Uterus (tissue), 4 donors: ENCODE measurements around the gene ADGRD2. TPM values are rescaled to one million over a fixed set of nuclear protein-coding genes. Genes with fewer than 3 reads are reported as not detected.

Experiments
- DNase-seq, 2 donors: peaks; one replicate each; pipeline ENCODE4 v3.0.0-alpha.2; 2019 to 2020
- H3K27ac ChIP-seq, 2 donors: fragments of 200-600 bp; sonication (generic); 1 replicate in 1 of 2; 2 replicates in 1 of 2; pipeline ENCODE4 v1.5.1; 2016 to 2018
- H3K27me3 ChIP-seq, 2 donors: fragments of 200-600 bp; sonication (generic); one replicate each; pipeline ENCODE4 v1.5.1; 2018 to 2019; ENCODE audit warnings: control low read depth in 1 of 2
- H3K36me3 ChIP-seq, 2 donors: fragments of 200-600 bp; sonication (generic); one replicate each; pipeline ENCODE4 v1.5.1; 2019; ENCODE audit warnings: control low read depth in 1 of 2
- H3K4me1 ChIP-seq, 2 donors: fragments of 200-600 bp; sonication (generic); one replicate each; pipeline ENCODE4 v1.5.1; 2018 to 2019; ENCODE audit warnings: control low read depth in 1 of 2
- H3K4me3 ChIP-seq, 2 donors: fragments of 200-600 bp; sonication (generic); 1 replicate in 1 of 2; 2 replicates in 1 of 2; pipeline ENCODE4 v1.5.1; 2018 to 2019; ENCODE audit warnings: mild to moderate bottlenecking in 1 of 2
- H3K9me3 ChIP-seq, 2 donors: fragments of 200-600 bp; sonication (generic); one replicate each; pipeline ENCODE4 v1.5.1; 2019; ENCODE audit warnings: control low read depth in 1 of 2
- POLR2A ChIP-seq, 2 donors: fragments of 450-650 bp; IDR thresholded peaks; one replicate each; pipeline ENCODE4 v1.6.1; 2016; ENCODE audit warnings: antibody characterized with exemption in 2 of 2, mild to moderate bottlenecking in 1 of 2, moderate library complexity in 1 of 2
- intact Hi-C: fragments of 100-400 bp; cut with DNase I; formaldehyde crosslinking; loops from one replicate; pipeline ENCODE4 v1.15.1; 2023; ENCODE audit warnings: low total_unique reads
- total RNA-seq, 4 donors: library from RNA; depleted of rRNA in 3 of 4; stranded (reverse); fragments of >200 nt in 3 of 4; gene quantifications; one replicate each; pipeline versions ENCODE4 v1.1.0 to v1.2.4, GENCODE V29; 2014 to 2023
- TF ChIP-seq, protein P1 (sequence below), 4 experiments: fragments of 200-600 bp in 2 of 4; fragments of 450-650 bp in 2 of 4; sonication (generic) in 2 of 4; IDR thresholded peaks; one replicate each; pipeline ENCODE4 v1.5.1; 2016 to 2019; ENCODE audit warnings: antibody characterized with exemption in 4 of 4, mild to moderate bottlenecking in 2 of 4, moderate library complexity in 1 of 4
- donor health status: DM: yes; HTN: yes; CAD: no.

ADGRD2 gene
- total RNA-seq, 4 donors from 2014 or later = 0.76 TPM; not detected in 3

DNA sequence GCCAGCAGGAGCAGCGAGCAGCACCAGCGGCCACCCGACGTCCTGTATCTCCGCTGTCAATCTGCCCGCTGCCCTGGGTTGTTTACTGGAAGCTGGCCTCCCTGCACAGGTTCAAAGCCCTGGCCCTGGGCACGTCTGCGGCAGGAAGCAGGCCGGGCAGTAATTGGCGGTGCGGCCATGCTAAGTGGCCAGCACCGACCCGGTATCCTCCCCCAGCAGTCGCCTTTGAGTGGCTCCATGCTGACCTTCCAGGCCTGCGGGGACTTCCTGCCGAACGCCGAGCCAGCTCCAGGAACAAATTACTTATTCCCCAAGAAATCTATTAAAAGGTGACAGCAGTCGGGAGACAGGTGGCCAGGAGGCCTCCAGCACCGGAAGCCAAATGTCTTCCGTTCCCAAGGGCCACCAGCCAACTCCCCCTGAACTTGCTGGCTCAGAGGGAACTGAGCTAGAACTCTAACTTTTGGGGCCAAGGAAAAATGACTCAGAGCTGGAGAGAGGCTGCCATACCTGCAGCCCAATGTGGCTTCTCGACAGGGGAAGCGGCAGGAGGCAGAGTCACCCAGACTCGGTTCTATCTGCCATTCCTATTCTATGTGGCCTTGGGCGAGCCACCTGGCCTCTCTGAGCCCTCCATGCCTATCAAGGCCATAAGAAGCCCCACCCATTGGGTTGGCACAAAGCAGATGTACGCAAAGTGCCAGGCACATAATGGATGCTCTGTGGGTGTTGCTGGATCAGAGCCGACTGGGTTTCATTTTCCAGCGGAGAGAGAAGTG lies 21.3 kb upstream of the ADGRD2 start:
- Histone ChIP-seq H3K9me3 (no peaks in the 10 kb centered on the region), H3K27me3 (no peaks in the 10 kb centered on the region), H3K4me3 (no peak overlapping the region), H3K36me3 (no peaks in the 10 kb centered on the region), H3K27ac (no peak overlapping the region), H3K4me1 (no peaks in the 10 kb centered on the region)
- DNase-seq = no peak
- intact Hi-C loops = no loop called here
- TF ChIP-seq, protein P1, sequence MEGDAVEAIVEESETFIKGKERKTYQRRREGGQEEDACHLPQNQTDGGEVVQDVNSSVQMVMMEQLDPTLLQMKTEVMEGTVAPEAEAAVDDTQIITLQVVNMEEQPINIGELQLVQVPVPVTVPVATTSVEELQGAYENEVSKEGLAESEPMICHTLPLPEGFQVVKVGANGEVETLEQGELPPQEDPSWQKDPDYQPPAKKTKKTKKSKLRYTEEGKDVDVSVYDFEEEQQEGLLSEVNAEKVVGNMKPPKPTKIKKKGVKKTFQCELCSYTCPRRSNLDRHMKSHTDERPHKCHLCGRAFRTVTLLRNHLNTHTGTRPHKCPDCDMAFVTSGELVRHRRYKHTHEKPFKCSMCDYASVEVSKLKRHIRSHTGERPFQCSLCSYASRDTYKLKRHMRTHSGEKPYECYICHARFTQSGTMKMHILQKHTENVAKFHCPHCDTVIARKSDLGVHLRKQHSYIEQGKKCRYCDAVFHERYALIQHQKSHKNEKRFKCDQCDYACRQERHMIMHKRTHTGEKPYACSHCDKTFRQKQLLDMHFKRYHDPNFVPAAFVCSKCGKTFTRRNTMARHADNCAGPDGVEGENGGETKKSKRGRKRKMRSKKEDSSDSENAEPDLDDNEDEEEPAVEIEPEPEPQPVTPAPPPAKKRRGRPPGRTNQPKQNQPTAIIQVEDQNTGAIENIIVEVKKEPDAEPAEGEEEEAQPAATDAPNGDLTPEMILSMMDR (IDR thresholded peaks at IDR 0.05) = no peak
- TF ChIP-seq POLR2A (IDR thresholded peaks at IDR 0.05) = no peak

DNA sequence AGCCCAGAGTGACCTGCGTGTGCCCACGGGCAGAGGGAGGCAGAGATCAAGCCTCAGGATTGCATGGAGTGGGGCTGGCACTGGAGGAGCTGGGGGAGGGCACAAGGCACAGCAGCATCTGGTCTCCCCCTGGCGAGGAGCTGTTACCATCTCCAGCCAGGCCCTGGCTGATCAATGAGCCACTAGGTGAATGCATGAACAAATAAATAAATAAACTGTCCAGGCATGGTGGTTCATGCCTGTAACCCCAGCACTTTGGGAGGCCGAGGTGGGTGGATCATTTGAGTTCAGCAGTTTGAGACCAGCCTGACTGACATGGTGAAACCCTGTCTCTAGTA lies 20.8 kb upstream of the ADGRD2 start:
- no peaks in the 10 kb centered on the region for H3K36me3 ChIP-seq
- H3K27me3 ChIP-seq = no peaks in the 10 kb centered on the region
- no peaks in the 10 kb centered on the region for H3K4me1 ChIP-seq
- TF ChIP-seq, protein P1 (IDR thresholded peaks at IDR 0.05) = no peak
- no peak for TF ChIP-seq POLR2A (IDR thresholded peaks at IDR 0.05)
- no peak overlapping the region for H3K4me3 ChIP-seq
- H3K27ac ChIP-seq = no peak overlapping the region
- no peak for DNase-seq
- H3K9me3 ChIP-seq = no peaks in the 10 kb centered on the region
- intact Hi-C loops = no loop called here

DNA sequence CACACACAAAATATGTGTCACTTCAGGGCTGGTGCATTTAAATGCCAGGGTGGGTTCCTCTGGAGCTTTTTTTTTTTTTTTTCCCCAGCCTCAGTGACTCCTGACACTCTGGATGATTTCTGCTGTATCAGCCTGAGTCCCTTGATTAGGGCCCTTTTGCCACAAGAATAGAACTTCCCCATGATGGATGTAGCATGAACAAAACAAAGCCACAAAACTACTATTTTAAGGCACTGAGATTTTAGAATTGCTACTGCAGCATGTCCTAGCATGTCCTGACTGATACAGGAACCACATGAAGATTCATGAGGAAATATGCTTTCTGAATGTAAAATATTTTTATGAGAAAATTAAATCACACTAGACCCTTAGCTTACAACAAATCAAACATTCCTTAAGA lies 13.9 kb upstream of the ADGRD2 start:
- no peak overlapping the region for H3K27ac ChIP-seq

DNA sequence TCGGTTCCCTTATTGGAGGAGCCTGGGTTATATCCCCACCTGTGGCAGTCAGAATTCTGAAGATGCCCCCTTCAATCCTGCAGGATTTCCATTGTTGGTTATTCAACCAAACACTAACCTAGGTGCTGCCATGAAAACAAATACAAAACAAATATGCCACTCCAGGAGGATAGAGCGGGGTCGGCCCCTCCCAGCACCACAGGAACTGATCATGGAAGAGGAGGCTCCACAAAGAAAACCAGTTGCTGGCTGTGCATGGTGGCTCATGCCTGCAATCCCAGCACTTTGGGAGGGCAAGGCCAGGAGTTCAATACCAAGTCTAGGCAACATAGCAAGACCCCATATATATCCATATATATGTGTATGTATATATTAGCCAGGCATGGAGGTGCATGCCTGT lies 13.2 kb upstream of the ADGRD2 start:
- no peaks in the 10 kb centered on the region for H3K27me3 ChIP-seq
- no peak overlapping the region for H3K4me3 ChIP-seq
- no peaks in the 10 kb centered on the region for H3K36me3 ChIP-seq
- intact Hi-C loops = no loop called here
- peaks cover 0 to 5% of the 10 kb centered on the region in 2 donors for H3K9me3 ChIP-seq
- DNase-seq = no peak
- no peaks in the 10 kb centered on the region for H3K4me1 ChIP-seq
- no peak for TF ChIP-seq POLR2A (IDR thresholded peaks at IDR 0.05)
- TF ChIP-seq, protein P1 (IDR thresholded peaks at IDR 0.05) = no peak
- H3K27ac ChIP-seq = no peak overlapping the region

More for the DNA sequence above, 13.9 kb upstream of the ADGRD2 start:
- intact Hi-C loops = no loop called here
- H3K4me1 ChIP-seq = no peaks in the 10 kb centered on the region
- no peak overlapping the region for H3K4me3 ChIP-seq
- no peaks in the 10 kb centered on the region for H3K27me3 ChIP-seq
- peaks cover 0 to 5% of the 10 kb centered on the region in 2 donors for H3K9me3 ChIP-seq
- H3K36me3 ChIP-seq = no peaks in the 10 kb centered on the region
- DNase-seq = no peak
- no peak for TF ChIP-seq POLR2A (IDR thresholded peaks at IDR 0.05)
- TF ChIP-seq, protein P1 (IDR thresholded peaks at IDR 0.05) = no peak

DNA sequence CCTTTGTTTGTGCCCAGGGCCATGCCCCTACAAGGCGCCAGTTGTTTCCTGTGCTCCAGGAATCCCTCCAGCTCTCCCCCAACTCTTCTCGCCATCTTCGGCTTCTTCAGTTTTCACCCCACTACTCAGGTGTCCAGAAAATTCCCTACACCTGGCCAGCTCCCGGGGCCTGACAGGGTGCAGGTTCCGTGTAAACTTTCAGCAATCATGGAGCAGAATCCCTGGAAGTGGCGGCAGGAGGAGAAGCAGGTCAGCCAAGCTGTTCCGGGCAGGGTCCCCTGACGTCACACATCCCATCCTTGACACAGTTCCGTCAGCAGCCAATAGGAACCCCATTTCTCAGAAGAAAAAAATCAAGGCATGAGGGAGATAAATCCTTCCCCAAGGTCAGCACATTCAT lies 12.2 kb upstream of the ADGRD2 start:
- Histone ChIP-seq H3K27ac (no peak overlapping the region), H3K9me3 (peaks cover 0 to 5% of the 10 kb centered on the region in 2 donors), H3K4me1 (no peaks in the 10 kb centered on the region), H3K27me3 (no peaks in the 10 kb centered on the region), H3K4me3 (no peak overlapping the region), H3K36me3 (no peaks in the 10 kb centered on the region)
- intact Hi-C loops = no loop called here
- no peak for DNase-seq
- TF ChIP-seq, protein P1 (IDR thresholded peaks at IDR 0.05) = no peak
- TF ChIP-seq POLR2A (IDR thresholded peaks at IDR 0.05) = no peak
